ENCODE results near the gene BAZ2B. TPM values are rescaled to one million over a fixed set of nuclear protein-coding genes. Genes with fewer than 3 reads are reported as not detected.
"Not testable (repeated sequence)": the region's sequence is repeated elsewhere in the genome, so short reads cannot be mapped to it uniquely, and the experiment has no call there.

The BAZ2B gene
- total RNA-seq, 1 donor from 2014 or later: 37.4 TPM

- no peak for FAIRE-seq
- no peak for TF ChIP-seq CTCF (IDR thresholded peaks at IDR 0.05; ENCODE audit: insufficient read depth, low read length, severe bottlenecking)
- Histone ChIP-seq H3K4me3 (ENCODE audit: low read depth, low read length) (no peak overlapping the region), H3K36me3 (ENCODE audit: control insufficient read depth, insufficient read depth, low read length) (no peaks in the 10 kb centered on the region), H3K27me3 (ENCODE audit: control insufficient read depth, insufficient read depth, low read length) (no peaks in the 10 kb centered on the region)
- no peak for DNase-seq (ENCODE audit: low read depth)
Measured at GRCh38 chr2:159402790-159403189, 213.6 kb downstream of the BAZ2B start.

GRCh38 chr2:159402160-159402559 is 214.2 kb downstream of the BAZ2B start:
- DNase-seq (ENCODE audit: low read depth); H3K27me3 ChIP-seq (ENCODE audit: control insufficient read depth, insufficient read depth, low read length); H3K4me3 ChIP-seq (ENCODE audit: low read depth, low read length); FAIRE-seq; H3K36me3 ChIP-seq (ENCODE audit: control insufficient read depth, insufficient read depth, low read length): not testable (repeated sequence)

GRCh38 chr2:159399716-159400415 is 216.5 kb downstream of the BAZ2B start:
- H3K36me3 ChIP-seq (ENCODE audit: control insufficient read depth, insufficient read depth, low read length): no peaks in the 10 kb centered on the region
- no peak for TF ChIP-seq CTCF (IDR thresholded peaks at IDR 0.05; ENCODE audit: insufficient read depth, low read length, severe bottlenecking)
- H3K27me3 ChIP-seq (ENCODE audit: control insufficient read depth, insufficient read depth, low read length): no peaks in the 10 kb centered on the region
- FAIRE-seq (no peak), DNase-seq (ENCODE audit: low read depth) (peak; percentile 67)
- no peak overlapping the region for H3K4me3 ChIP-seq (ENCODE audit: low read depth, low read length)

- no peak for DNase-seq (ENCODE audit: low read depth)
- no peak for TF ChIP-seq CTCF (IDR thresholded peaks at IDR 0.05; ENCODE audit: insufficient read depth, low read length, severe bottlenecking)
- no peaks in the 10 kb centered on the region for H3K27me3 ChIP-seq (ENCODE audit: control insufficient read depth, insufficient read depth, low read length)
- no peak for FAIRE-seq
- H3K36me3 ChIP-seq (ENCODE audit: control insufficient read depth, insufficient read depth, low read length): no peaks in the 10 kb centered on the region
- no peak overlapping the region for H3K4me3 ChIP-seq (ENCODE audit: low read depth, low read length)
Measured at GRCh38 chr2:159396799-159397198, 219.5 kb downstream of the BAZ2B start.

GRCh38 chr2:159382447-159383028 is 233.8 kb downstream of the BAZ2B start:
- no peaks in the 10 kb centered on the region for H3K27me3 ChIP-seq (ENCODE audit: control insufficient read depth, insufficient read depth, low read length)
- H3K4me3 ChIP-seq (ENCODE audit: low read depth, low read length): no peak overlapping the region
- DNase-seq (ENCODE audit: low read depth) (no peak), FAIRE-seq (no peak)
- peaks cover 2% of the 10 kb centered on the region for H3K36me3 ChIP-seq (ENCODE audit: control insufficient read depth, insufficient read depth, low read length)
- TF ChIP-seq CTCF (IDR thresholded peaks at IDR 0.05; ENCODE audit: insufficient read depth, low read length, severe bottlenecking): no peak

- FAIRE-seq (no peak), DNase-seq (ENCODE audit: low read depth) (no peak)
- H3K27me3 ChIP-seq (ENCODE audit: control insufficient read depth, insufficient read depth, low read length): no peaks in the 10 kb centered on the region
- H3K4me3 ChIP-seq (ENCODE audit: low read depth, low read length): no peak overlapping the region
- TF ChIP-seq CTCF (IDR thresholded peaks at IDR 0.05; ENCODE audit: insufficient read depth, low read length, severe bottlenecking): no peak
- peaks cover 2% of the 10 kb centered on the region for H3K36me3 ChIP-seq (ENCODE audit: control insufficient read depth, insufficient read depth, low read length)
Measured at GRCh38 chr2:159381574-159381973, 234.8 kb downstream of the BAZ2B start.

All from bronchial epithelial cell (primary cell).